Tibial nerve (tissue), 4 donors: Measurements from ENCODE around the gene DMBX1.

Experiments used
- CTCF ChIP-seq, 5 experiments: fragments of 200-600 bp in 3 of 5; fragments of 450-650 bp in 2 of 5; sonication (generic) in 3 of 5; IDR thresholded peaks; one replicate each; pipeline ENCODE4 v1.5.1; 2016 to 2019; ENCODE audit warnings: antibody characterized with exemption in 5 of 5, mild to moderate bottlenecking in 3 of 5, moderate library complexity in 2 of 5
- EP300 ChIP-seq, 2 donors: sonication (generic); formaldehyde crosslinking; IDR thresholded peaks; one replicate each; pipeline ENCODE4 v1.6.1; 2017; ENCODE audit warnings: antibody characterized with exemption in 2 of 2, mild to moderate bottlenecking in 1 of 2
- POLR2A ChIP-seq, 2 donors: fragments of 450-650 bp; IDR thresholded peaks; one replicate each; pipeline ENCODE4 v1.6.1; 2017; ENCODE audit warnings: antibody characterized with exemption in 2 of 2, mild to moderate bottlenecking in 2 of 2, moderate library complexity in 2 of 2

- TF ChIP-seq CTCF (IDR thresholded peaks at IDR 0.05) (no peak), EP300 (IDR thresholded peaks at IDR 0.05) (no peak), POLR2A (IDR thresholded peaks at IDR 0.05) (no peak)
These were observed 34.1 kb downstream of the DMBX1 start for GRCh38 chr1:46523496-46524353.
